ENCODE data around the gene PARD3B.

PARD3B gene

DNA sequence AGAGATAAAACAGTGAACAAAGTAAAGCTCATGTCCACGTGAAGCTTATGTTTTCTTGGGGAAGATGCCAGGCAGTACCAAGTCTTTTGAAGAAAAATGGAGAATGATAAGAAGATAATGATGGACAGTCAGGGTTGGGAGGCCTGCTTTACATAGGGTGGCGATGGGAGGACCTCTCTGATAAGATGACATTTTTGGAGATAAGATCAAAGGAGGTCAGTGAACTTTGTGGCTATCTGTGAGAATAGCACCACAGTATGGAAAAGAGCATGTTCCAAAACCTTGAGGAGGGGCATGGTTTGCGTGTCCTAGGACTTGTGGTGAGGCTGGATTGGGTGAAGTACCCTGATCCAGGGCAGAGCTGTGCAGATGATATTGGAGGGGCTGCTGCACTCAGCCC, 675.3 kb downstream of the PARD3B start:
- DNase-seq = no peak
- Histone ChIP-seq H3K27ac (ENCODE audit: low read length) (no peak overlapping the region), H3K4me2 (ENCODE audit: insufficient read depth, low read length) (no peak overlapping the region), H3K9ac (ENCODE audit: low read depth, low read length) (no peak overlapping the region), H3K4me3 (ENCODE audit: low read depth in 1 of 2, low read length in 2 of 2) (no peak overlapping the region), H3K4me1 (ENCODE audit: insufficient read depth, low read length) (no peaks in the 10 kb centered on the region), H4K20me1 (ENCODE audit: insufficient read depth, low read length) (no peaks in the 10 kb centered on the region), H2AFZ (ENCODE audit: low read depth, low read length) (no peak overlapping the region), H3K36me3 (ENCODE audit: insufficient read depth, low read length) (no peaks in the 10 kb centered on the region), H3K9me3 (ENCODE audit: insufficient read depth, low read length, severe bottlenecking) (no peaks in the 10 kb centered on the region), H3K79me2 (ENCODE audit: insufficient read depth, low read length) (no peaks in the 10 kb centered on the region), H3K27me3 (ENCODE audit: insufficient read depth, low read length, poor library complexity) (no peaks in the 10 kb centered on the region)
- TF ChIP-seq EZH2 (IDR thresholded peaks at IDR 0.05; ENCODE audit: borderline replicate concordance, low read depth, low read length, severe bottlenecking) = no peak
- TF ChIP-seq, protein P1, sequence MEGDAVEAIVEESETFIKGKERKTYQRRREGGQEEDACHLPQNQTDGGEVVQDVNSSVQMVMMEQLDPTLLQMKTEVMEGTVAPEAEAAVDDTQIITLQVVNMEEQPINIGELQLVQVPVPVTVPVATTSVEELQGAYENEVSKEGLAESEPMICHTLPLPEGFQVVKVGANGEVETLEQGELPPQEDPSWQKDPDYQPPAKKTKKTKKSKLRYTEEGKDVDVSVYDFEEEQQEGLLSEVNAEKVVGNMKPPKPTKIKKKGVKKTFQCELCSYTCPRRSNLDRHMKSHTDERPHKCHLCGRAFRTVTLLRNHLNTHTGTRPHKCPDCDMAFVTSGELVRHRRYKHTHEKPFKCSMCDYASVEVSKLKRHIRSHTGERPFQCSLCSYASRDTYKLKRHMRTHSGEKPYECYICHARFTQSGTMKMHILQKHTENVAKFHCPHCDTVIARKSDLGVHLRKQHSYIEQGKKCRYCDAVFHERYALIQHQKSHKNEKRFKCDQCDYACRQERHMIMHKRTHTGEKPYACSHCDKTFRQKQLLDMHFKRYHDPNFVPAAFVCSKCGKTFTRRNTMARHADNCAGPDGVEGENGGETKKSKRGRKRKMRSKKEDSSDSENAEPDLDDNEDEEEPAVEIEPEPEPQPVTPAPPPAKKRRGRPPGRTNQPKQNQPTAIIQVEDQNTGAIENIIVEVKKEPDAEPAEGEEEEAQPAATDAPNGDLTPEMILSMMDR (IDR thresholded peaks at IDR 0.05; ENCODE audit: borderline replicate concordance, extremely low read depth, low read length, poor library complexity, severe bottlenecking) = no peak
- no peak for ATAC-seq (ENCODE audit: insufficient read depth, low read depth)

DNA sequence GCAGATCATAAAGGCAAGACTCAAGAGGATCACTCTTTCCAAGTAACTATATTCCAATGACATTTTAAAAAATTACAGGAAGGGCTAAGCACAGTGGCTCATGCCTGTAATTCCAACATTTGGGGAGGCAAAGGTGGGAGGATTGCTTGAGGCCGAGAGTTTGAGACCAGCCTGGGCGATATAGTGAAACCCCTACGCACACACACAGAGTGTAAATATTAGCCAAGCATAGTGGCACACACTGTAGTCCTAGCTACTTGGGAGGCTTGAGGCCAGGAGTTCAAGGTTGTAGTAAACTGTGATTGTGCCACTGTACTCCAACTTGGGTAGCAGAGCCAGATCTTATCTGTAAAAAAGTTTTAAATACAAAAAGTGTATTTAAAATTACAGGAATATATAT, 686.8 kb downstream of the PARD3B start:
- Histone ChIP-seq H3K4me1 (ENCODE audit: insufficient read depth, low read length) (no peaks in the 10 kb centered on the region), H3K27ac (ENCODE audit: low read length) (no peak overlapping the region), H3K79me2 (ENCODE audit: insufficient read depth, low read length) (no peaks in the 10 kb centered on the region), H3K27me3 (ENCODE audit: insufficient read depth, low read length, poor library complexity) (no peaks in the 10 kb centered on the region), H4K20me1 (ENCODE audit: insufficient read depth, low read length) (no peaks in the 10 kb centered on the region), H3K9me3 (ENCODE audit: insufficient read depth, low read length, severe bottlenecking) (no peaks in the 10 kb centered on the region), H3K9ac (ENCODE audit: low read depth, low read length) (no peak overlapping the region), H3K4me3 (ENCODE audit: low read depth in 1 of 2, low read length in 2 of 2) (no peak overlapping the region), H2AFZ (ENCODE audit: low read depth, low read length) (no peak overlapping the region), H3K4me2 (ENCODE audit: insufficient read depth, low read length) (no peak overlapping the region), H3K36me3 (ENCODE audit: insufficient read depth, low read length) (no peaks in the 10 kb centered on the region)
- ATAC-seq (ENCODE audit: insufficient read depth, low read depth) (no peak), DNase-seq (no peak)
- TF ChIP-seq, protein P1 (IDR thresholded peaks at IDR 0.05; ENCODE audit: borderline replicate concordance, extremely low read depth, low read length, poor library complexity, severe bottlenecking) = no peak
- TF ChIP-seq EZH2 (IDR thresholded peaks at IDR 0.05; ENCODE audit: borderline replicate concordance, low read depth, low read length, severe bottlenecking) = no peak

DNA sequence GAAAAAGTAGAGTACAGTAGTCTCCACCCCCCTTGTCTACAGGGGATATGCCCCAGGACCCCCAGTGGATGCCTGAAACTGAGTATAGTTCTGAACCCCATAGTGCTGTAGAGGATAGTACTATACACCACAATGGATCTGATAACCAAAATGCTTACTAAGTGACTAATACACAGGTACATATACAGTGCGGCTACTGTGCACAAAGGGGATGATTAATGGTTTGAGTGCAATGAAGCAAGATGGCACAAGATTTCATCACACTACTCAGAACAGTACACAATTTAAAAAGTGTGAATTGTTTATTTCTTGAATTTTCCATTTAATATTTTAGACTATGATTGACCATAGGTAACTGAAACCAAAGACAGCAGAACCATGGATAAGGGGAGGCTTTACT, 690.2 kb downstream of the PARD3B start:
- Histone ChIP-seq H3K4me1 (ENCODE audit: insufficient read depth, low read length) (no peaks in the 10 kb centered on the region), H3K36me3 (ENCODE audit: insufficient read depth, low read length) (no peaks in the 10 kb centered on the region), H3K4me3 (ENCODE audit: low read depth in 1 of 2, low read length in 2 of 2) (no peak overlapping the region), H3K27me3 (ENCODE audit: insufficient read depth, low read length, poor library complexity) (no peaks in the 10 kb centered on the region), H3K79me2 (ENCODE audit: insufficient read depth, low read length) (no peaks in the 10 kb centered on the region), H4K20me1 (ENCODE audit: insufficient read depth, low read length) (no peaks in the 10 kb centered on the region), H3K27ac (ENCODE audit: low read length) (no peak overlapping the region), H2AFZ (ENCODE audit: low read depth, low read length) (no peak overlapping the region), H3K9ac (ENCODE audit: low read depth, low read length) (no peak overlapping the region), H3K9me3 (ENCODE audit: insufficient read depth, low read length, severe bottlenecking) (no peaks in the 10 kb centered on the region), H3K4me2 (ENCODE audit: insufficient read depth, low read length) (no peak overlapping the region)
- TF ChIP-seq EZH2 (IDR thresholded peaks at IDR 0.05; ENCODE audit: borderline replicate concordance, low read depth, low read length, severe bottlenecking) = no peak
- TF ChIP-seq, protein P1 (IDR thresholded peaks at IDR 0.05; ENCODE audit: borderline replicate concordance, extremely low read depth, low read length, poor library complexity, severe bottlenecking) = no peak
- DNase-seq = no peak
- no peak for ATAC-seq (ENCODE audit: insufficient read depth, low read depth)

DNA sequence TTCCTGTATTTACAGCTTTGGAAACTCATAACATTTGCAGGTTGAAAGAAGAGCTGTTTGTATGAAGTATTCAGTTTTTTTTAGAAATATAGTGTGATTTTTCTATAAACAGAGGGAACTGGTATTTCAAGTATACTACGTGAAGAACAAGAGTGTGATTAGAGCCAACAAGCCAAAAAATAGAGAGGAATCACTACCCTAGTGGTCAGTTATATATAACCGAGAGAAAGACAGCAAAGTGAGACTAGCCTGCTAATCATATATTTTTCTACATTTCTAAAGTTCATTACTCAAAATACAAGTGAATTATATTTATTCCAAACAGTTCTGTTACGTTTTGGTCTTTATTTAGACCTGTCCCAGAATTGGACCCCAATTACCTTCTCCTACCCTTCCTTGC, 692.2 kb downstream of the PARD3B start:
- DNase-seq = no peak
- H3K27ac ChIP-seq (ENCODE audit: low read length) = no peak overlapping the region
- no peaks in the 10 kb centered on the region for H3K4me1 ChIP-seq (ENCODE audit: insufficient read depth, low read length)
- H4K20me1 ChIP-seq (ENCODE audit: insufficient read depth, low read length) = no peaks in the 10 kb centered on the region
- no peak overlapping the region for H3K4me3 ChIP-seq (ENCODE audit: low read depth in 1 of 2, low read length in 2 of 2)
- H3K4me2 ChIP-seq (ENCODE audit: insufficient read depth, low read length) = no peak overlapping the region
- no peaks in the 10 kb centered on the region for H3K27me3 ChIP-seq (ENCODE audit: insufficient read depth, low read length, poor library complexity)
- no peak overlapping the region for H3K9ac ChIP-seq (ENCODE audit: low read depth, low read length)
- H3K79me2 ChIP-seq (ENCODE audit: insufficient read depth, low read length) = no peaks in the 10 kb centered on the region
- no peak for TF ChIP-seq EZH2 (IDR thresholded peaks at IDR 0.05; ENCODE audit: borderline replicate concordance, low read depth, low read length, severe bottlenecking)
- TF ChIP-seq, protein P1 (IDR thresholded peaks at IDR 0.05; ENCODE audit: borderline replicate concordance, extremely low read depth, low read length, poor library complexity, severe bottlenecking) = no peak
- H3K9me3 ChIP-seq (ENCODE audit: insufficient read depth, low read length, severe bottlenecking) = no peaks in the 10 kb centered on the region
- no peak for ATAC-seq (ENCODE audit: insufficient read depth, low read depth)
- no peak overlapping the region for H2AFZ ChIP-seq (ENCODE audit: low read depth, low read length)
- H3K36me3 ChIP-seq (ENCODE audit: insufficient read depth, low read length) = no peaks in the 10 kb centered on the region

Data from DND-41 (cell line).